Midbrain (tissue), 1 donor: ENCODE results near the gene ZNF208.
"Not testable (repeated sequence)": the region's sequence is repeated elsewhere in the genome, so short reads cannot be mapped to it uniquely, and the experiment has no call there.

ENCODE experiments used
- DNase-seq: peaks from one replicate; lab custom pipeline; 2025; lab: John Stamatoyannopoulos, UW

ZNF208 gene

DNA sequence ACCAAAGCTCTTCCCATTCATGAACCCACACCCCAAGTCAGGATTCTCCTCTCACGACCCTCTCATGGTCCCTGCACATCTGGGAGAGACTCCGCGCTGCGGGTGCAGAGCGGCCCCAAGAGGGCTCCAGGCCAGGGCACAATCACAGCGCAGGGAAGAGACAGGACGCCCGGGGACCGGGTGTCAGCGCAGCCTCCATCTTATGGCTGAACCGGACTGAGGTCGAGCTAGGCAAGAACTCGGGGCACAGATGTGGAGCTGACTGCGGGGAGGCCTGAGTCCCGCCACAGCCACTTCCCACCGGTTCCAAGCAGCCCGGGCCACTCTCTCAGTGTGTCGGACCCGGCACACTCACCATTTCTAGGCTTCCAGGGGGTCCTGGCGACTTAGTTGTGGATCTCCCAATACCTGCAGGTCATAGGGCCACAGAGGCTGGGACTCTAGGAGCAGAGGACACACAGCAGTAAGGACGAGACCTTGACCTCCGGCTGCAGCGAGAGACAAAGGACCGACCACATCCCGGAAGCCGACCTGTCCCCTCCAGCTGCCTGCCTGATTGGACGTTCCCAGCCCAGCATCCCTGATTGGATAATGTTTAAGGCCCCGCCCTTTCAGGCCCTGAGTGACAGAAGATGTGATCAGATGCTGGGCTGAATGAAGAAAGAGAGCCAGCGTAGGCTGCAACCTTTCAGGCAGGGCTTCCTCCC lies at the start of gene ZNF208:
ZNF208 (minus strand) TSS at position 507 of the 707 bp plus-strand sequence; CDS start at position 358, 149 bp downstream.
- DNase-seq, result peak; percentile 3

DNA sequence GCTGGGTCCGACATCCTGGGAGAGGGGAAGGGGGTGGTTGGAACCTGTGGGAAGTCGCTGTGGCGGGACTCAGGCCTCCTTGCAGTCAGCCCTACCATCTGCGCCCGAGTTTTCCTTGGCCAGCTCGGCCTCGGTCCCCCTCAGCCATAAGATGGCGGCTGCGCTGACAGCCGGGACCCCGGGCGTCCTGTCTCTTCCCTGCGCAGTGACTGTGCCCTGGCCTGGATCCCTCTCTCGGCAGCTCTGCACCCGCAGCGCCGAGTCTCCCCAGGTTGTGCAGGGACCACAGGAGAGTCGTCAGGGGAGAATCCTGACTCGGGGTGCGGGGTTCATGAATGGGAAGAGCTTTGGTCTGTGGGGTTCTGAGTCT lies 41.9 kb upstream of the ZNF208 start:
- no peak for DNase-seq

DNA sequence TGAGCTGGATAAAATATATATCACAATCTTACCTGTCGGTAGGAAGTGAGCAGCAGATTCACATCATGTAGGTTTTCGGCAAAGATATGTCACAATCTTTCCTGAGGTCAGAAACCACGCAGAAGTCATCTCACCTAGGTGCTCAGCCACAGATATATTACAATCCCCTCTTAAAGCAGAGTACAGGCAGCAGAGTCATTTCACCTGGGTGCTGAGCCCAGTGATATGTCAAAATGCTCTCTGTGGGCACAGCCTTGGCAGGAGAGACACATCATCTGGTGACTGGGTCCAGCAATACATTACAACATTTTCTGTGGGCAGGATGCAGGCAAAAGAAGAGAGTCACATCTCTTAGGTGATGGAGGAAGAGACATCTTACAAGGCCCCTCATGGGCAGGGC lies 30.4 kb upstream of the ZNF208 start:
- not testable (repeated sequence) for DNase-seq

- DNase-seq, result no peak
Measured at GRCh38 chr19:22030680-22031079, 19.9 kb upstream of the ZNF208 start.

DNA sequence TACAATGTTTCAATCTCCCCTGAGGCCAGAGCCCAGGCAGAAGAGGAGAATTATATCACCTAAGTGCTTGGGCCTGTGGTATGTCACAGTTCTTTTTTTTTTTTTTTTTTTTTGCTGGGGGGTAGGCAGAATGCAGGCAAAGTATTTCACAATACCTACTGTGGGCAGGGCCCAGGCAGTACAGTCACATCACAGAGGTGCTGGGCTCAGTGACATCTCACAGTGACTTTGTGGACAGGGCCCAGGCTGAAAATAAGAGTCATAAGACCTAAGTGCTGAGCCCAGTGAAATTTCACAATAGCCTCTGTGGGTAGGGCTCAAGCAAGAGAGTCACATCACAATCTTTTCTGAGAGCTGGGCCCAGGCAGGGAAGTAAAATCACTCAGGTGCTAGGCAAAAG lies 15.9 kb upstream of the ZNF208 start:
- DNase-seq, result no peak

DNA sequence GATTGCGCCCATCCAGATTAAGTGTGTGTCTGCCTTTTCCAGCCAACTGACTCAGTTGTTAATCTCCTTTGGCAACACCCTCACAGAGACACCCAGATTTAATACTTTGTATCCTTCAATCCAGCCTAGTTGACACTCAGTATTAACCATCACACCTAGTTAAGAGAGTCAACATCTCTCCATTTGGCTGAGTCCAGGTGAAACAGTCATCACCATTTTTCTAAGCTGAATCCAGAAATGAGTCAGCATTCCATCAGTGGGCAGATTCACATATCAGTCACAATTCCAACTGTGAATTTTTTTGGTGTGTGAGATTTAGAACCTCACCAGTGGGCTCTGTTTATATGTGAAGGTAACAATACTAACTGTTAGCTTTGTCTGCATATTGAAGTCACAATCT lies 14.8 kb upstream of the ZNF208 start:
- DNase-seq, result not testable (repeated sequence)

DNA sequence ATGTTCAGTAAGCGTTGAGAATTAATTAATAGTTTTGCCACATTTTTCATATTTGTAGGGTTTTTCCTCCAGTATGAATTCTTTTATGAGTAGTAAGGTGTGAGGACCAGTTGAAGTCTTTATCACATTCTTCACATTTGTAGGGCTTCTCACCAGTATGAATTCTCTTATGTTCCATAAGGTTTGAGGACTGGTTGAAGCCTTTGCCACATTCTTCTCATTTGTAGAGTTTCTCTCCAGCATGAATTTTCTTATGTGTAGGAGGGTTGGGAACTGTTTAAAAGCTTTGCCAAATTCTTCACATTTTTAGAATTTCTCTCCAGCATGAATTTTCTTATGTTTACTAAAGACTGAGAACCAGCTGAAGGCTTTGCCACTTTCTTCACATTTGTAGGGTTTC lies 40.3 kb downstream of the ZNF208 start:
- no peak for DNase-seq

DNA sequence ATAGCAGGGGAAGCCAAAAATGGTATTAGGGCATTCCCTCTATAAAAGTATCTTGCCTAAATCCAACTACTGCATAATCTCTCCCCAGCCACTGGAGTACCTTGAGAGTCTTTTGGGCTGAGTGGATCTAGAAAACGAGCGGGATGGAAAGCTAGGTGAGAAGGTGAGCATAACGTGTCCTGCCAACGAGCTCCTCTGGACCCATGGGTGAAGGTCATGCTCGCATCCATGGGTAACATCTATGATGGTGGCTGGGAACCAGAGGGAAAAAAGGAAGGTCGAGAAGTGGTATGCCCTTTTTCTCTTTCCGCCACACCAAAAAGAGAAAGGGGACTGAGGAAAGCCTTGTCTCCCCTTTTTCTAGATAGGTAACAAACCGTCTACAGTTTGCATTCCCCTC lies 63.0 kb downstream of the ZNF208 start:
- no peak for DNase-seq

- DNase-seq, result no peak
Measured at GRCh38 chr19:21940684-21941083, 70.1 kb downstream of the ZNF208 start.

DNA sequence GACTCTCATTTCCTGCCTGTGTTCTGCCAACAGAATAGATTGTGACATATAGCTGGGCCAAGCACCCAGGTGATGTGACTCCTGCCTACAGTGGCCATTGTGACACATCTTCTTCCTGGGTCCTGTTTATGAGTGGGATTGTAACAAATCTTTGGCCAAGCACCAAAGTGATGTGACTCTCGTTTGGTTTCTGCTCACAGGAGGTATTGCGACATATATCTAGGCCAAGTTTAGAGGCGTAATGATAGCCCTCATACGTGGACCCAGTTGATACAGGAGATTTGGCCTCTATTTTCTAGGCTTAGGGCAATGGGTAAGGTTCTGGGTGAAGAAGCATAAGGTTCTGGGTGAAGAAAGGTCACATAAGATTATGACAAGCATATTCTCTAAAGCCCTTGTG lies 76.2 kb downstream of the ZNF208 start:
- no peak for DNase-seq

GRCh38 chr19:21934131-21934530 lies 76.6 kb downstream of the ZNF208 start:
- no peak for DNase-seq

DNA sequence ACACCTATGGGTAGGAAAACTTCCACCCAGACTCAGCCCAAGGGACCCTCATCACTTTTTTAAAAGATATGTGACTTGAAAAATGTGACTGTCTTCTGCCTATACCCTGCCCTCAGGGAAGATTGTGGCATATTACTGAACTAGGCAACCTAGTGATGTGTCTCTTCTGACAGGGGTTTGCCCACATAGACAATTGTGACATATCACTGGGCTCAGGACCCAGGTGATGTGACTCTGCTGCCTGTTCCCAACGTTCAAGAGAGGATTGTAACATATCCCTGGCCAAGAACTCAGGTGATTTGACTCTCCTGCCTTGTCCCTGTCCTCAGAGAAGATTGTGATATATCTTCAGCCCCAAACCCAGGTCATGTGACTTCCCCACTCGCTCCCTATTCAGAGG lies 88.5 kb downstream of the ZNF208 start:
- DNase-seq, result no peak

- DNase-seq, result no peak
Measured at GRCh38 chr19:21921691-21922180, 89.0 kb downstream of the ZNF208 start.

GRCh38 chr19:21915411-21915810 lies 95.3 kb downstream of the ZNF208 start:
- DNase-seq, result no peak

DNA sequence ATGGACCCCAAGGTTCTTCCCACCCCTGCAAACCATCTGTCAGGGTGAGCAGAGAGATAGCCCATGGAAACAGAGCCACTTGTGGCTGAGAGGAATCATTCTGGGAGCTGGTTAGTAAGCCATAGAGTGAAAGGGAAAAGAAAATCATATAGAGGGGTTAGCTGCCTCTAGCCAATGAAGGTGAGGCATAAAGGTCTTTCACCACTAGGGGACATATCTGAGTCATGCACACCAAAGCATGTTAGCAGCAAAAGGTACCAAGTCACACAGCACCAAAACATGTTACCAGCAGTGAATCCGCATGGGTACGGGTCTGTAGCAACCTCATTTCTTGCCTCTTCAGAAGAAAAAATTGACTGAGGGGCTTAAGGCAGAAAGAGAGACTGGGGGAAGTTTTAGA lies 98.1 kb downstream of the ZNF208 start:
- no peak for DNase-seq

- no peak for DNase-seq
Measured at GRCh38 chr19:21910318-21910717, 100.4 kb downstream of the ZNF208 start.

- DNase-seq, result no peak
Measured at GRCh38 chr19:21908066-21908465, 102.7 kb downstream of the ZNF208 start.

GRCh38 chr19:21907516-21907915 lies 103.2 kb downstream of the ZNF208 start:
- DNase-seq, result no peak

GRCh38 chr19:21902571-21902970 lies 108.2 kb downstream of the ZNF208 start:
- no peak for DNase-seq

- no peak for DNase-seq
Measured at GRCh38 chr19:21901861-21902260, 108.9 kb downstream of the ZNF208 start.

GRCh38 chr19:21900401-21900800 lies 110.3 kb downstream of the ZNF208 start:
- no peak for DNase-seq

GRCh38 chr19:21891086-21891485 lies 119.7 kb downstream of the ZNF208 start:
- DNase-seq, result no peak

GRCh38 chr19:21890017-21890416 lies 120.7 kb downstream of the ZNF208 start:
- peak; percentile 1 for DNase-seq

- not testable (repeated sequence) for DNase-seq
Measured at GRCh38 chr19:21885516-21885915, 125.2 kb downstream of the ZNF208 start.
